HG03457 (cell line): ENCODE measurements around the gene MYBBP1A.

ENCODE experiments used
- ATAC-seq: cut with Tn5 transposase; IDR thresholded peaks from one replicate; pipeline ENCODE4 v1.9.1; 2021; ENCODE audit warnings: moderate number of reproducible peaks; ENCODE audit not compliant: unreplicated experiment

The MYBBP1A gene

DNA sequence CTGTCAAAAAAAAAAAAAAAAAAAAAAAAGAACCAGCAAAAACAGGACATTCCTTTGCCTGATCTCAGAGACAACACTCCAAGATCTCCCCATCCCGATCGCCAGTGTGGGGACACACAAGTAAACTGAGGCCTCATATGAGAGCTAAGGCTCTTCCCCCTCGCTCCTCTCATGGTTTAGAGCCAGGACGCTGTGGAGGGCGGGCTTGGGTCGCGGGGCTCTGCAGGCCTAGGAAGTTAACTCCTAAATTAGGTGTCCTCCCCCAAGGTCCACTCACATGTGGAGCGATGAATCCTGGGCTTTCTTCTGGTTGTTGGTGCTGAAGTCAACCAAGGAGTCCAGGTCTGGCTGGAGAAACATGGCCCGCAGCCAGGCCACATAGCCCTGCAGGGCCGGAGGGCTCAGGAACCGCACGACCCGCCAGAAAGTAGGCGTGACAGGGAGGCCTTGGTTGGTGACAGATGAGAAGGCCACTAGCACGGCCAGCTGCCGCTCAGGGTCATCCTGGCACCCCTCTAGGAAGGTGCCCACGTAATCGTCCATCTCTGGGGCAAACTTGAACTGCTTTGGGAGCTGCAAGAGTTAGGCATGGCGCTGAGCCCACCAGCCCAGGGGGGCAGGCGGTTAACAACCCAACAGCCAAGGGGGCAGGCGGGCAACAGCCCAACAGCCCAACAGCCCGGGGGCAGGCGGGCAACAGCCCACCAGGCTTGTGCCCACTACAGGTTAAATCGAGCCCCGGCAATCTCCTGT is 5.2 kb downstream of the MYBBP1A start:
- no peak for ATAC-seq

DNA sequence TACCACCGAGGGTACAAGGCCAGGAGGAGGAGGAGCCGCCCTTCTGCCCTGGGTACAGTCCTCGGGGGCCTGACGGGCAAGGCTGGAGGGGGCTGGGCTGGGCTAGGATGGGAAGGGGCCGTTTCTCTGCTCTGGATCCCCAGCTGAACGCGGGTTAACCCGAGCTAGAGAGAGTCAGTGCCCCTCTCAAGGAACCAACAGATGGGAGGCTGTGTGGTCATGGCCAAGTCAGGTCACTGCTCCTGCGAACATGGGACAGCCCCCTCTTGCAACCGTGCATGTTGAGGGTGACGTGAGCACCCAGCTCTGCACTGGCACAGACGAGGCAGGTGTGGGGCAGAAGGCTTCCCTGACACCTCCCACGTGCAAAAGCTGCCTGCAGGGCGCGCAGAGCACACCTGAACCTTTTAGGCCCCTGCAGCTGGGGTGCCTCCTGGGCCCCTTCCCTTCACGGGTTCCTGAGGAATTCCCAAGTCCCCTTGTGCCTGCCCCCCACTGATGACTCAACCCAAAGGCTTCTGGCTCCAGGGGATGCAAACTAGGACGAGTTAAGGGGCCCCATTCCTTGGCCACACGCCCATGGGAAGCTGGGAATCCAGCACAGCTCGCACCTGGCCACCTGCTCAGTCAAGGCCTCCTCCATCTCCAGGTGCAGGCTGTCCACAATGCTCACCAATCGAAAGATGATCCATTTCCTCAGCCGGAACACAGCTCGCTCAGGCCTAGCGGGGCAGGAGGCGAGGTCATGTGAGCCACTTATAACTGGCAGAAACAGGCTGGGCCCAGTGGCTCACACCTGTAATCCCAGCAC is 6.3 kb downstream of the MYBBP1A start:
- ATAC-seq, result no peak

- ATAC-seq, result no peak
These were observed 7.1 kb downstream of the MYBBP1A start for GRCh38 chr17:4548061-4548461.

DNA sequence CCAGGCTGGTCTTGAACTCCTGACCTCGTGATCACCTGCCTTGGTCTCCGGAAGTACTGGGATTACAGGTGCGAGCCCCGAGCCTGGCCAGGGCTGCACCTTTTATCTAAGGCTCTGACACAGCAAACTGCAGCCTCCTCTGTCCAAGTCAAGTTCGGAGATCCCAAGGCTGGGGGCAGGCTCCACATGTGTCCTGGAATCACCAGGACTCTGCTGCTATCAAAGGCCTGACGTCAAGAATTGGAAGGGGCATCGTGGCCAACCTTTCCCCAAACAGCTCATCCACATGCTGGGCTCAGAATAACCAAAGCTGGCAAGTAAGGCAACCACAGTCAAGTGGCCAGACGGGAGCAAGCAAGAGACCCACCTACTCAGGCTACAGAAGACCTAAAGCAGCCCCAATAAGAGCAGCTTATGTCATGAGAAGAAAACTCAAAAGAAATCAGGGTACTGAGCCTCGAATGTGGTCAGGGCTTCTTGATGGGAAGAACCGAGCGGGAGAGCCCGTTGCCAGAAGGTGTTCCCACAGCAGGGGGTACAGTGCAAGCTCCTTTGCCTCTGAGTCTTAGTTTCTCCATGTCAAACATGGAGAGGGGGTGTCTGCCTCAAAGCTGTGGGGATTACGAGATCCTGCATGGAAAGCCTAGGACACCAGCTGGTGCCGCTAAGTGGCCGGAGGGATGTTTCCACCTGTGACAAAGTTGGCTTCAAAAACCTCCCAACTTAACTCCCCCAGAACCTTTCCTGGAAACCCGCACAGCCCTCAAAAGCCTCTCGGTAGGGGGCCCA is 7.9 kb downstream of the MYBBP1A start:
- ATAC-seq, result no peak

DNA sequence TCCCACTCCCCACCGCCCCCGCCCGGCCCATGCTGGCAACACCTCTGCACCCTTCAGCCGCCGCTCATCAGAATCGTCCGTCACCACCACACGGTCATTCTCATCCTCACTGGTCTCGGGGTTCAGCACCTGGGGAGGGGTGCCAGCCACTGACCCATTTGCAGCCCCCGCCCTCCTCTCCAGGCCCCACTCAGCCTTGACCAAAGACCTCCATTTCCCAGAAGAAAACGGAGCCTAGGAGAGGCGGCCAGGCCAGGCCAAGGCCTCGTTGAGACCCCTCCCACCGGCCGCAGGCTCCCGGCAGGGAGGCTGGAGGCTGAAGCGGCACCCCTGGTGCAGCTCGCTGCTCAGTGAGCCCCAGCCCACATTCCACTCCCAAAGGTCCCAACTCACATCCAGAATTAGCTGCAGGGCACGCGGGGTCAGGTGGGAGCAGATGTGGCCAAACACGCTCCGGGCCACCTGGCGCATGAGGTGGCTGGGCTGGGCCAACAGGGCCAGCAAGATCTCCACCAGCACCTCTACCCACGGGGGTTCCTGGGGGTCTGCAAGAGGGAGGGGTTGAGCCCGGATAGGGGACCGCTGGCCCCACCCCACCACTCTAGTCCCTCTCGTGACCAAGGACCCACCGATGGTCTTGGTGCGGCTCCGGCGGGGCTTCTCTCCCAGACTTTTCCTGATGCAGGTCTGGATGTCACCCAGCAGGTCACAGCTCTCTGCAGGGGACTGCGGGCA is 9.8 kb downstream of the MYBBP1A start:
- no peak for ATAC-seq

DNA sequence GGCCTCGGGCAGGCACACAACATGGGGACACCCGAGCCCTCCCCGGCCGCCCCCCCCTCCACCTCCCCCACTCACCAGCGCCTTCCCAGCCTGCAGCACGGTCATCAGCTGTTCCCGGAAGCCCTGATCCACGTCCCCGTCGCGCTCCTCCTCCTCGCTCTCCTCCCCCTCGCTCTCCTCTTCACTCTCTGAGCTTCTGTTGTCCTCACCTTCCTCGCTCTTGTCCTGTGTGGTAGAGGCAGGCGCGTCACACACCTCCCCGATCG is 10.3 kb downstream of the MYBBP1A start:
- no peak for ATAC-seq

DNA sequence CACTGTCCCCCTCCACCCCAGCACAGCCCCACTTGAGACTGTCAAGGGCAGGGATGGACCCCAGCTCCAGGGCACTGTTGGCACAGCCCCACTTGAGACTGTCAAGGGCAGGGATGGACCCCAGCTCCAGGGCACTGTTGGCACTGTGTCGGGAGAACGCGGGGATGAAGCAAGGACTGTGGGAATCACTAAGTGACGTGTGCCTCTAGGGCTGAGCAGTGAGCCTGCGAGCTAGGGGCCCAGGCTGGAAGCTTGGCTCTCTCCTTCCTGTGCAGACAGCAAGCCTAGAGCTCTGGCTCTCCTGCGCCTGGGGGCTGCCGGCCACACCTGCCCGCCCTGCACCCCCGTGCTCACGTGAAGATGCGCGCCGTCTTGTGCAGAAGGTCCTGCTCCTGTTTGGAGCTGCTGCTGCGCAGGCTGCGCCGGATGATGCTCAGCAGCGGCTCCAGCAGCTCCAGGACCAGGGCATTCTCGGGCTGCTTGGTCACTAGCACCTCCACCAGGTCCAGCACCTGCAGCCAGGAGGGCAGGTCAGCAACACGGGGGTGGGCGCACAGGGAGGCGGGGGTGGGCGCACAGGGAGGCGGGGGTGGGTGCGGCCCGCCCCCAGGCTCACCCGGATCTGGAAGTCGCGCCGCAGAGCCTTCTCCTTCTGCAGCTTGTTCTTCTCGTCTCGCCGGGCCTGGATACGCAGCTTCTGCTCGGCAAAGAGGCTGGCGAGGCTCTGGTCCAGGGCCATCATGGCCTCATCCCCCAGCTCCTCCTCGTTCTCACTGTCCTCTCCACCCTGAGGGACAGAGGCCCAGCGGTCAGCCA is 10.8 kb downstream of the MYBBP1A start:
- ATAC-seq, result no peak

DNA sequence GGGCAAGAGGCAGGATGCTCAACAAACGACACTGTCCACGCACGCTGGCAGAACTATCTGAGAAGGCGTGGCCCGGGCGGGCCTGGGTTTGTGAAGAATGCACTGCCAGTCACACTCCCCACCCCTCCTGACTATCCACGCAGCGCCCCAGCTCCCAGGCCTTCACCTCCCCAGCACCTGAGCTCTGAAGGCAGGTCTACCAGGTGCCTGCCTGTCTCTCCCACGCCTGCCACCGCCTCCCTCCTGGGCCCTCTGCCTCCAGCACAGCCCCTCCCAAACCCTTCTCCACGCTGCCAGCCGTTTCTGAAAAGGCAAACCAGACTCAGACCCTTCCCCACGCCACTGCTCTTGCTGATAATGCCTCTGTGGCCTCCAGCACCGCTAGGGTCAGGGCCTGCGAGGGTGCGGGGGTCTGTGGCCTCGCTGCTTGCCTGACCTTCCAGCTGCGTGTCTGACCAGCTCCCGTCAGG is 11.6 kb downstream of the MYBBP1A start:
- no peak for ATAC-seq

DNA sequence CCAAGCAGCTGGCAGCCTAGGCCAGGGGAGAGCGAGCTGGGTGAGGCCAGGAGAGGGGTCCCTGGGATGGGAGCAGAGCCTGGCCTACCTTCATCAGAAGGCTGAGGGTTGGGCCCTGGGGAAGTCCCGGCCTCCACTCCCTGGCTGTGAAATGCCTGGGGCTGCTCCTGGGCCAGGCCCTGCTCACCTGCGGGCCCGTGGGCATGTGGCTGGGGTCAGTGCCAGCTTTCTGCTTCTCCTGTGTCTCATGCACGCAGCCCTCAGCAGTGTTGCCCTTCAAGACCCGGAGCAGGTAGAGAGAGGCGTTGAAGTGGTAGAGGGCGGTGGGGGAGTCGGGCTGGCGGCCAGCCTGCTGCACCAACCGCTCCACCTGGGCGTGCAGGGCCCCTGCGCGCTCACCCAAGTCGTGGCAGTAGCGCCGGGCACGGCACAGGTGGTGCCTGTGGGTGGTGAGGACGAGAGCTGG is 12.4 kb downstream of the MYBBP1A start:
- no peak for ATAC-seq

DNA sequence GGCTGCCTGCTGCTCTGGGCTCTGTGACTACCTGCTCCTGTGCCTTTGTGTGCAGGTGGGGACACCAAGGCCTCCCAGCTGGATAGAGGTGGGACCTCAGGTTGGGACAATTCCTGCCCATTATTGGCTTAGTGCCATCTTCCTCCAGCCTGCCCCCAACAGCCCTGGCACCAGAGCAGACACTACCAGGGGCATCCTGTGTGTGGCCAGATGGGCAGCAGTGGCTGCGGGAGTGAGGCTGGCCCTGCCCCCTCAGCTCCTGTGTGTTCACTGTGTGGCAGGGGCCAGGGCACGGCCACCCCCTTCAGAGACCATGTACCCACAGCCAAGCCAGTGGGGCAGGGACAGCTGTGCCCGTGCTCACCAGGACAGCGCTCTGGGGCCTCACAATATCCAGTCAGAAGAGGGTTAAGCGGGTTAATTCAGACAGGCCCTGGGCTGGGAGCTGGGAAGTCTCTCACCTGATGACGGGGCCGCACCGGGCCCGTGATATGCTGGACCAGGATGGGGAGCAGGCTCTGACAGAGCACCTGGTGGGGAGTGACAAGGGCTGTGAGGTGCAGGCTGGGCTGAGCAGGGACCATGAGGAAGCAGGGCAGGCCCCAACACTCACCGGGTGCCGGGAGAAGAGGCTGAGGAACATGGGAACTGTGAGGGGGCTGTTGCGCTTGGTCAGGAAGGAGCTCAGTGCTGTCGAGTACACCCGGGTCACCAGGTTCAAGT is 13.0 kb downstream of the MYBBP1A start:
- no peak for ATAC-seq

DNA sequence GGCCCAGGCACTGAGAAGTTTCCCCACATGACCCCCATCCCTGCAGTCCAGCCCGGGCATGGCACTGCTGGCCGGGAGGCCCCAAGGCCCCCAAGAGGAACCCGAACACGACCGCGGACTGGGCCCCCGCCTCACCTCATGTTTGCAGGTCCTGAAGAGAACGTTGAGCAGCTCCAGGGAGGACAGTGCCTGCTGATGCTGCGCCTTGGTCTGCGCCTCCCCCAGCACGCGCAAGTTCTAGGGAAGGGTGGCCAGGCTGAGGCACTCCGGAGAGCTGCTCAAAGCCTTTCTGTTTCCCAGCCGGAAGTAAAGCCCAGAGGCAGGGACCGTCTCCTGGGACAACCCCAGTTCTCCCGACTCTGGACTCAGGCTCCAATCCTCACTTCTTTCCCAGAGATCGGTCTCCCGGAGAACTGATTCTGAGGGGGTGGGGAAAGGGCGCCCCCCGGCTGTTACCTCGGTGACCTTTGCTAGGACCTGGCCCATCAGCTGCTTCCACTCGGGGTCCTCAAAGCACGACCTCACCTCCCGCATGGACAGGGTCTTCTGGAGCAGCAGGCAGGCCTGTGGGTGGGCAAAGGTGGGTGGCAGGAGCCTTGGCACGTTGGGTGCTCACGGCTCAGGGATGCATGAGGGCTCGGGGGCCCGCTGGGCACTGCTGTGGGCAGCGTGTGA is 13.7 kb downstream of the MYBBP1A start:
- ATAC-seq, result no peak

DNA sequence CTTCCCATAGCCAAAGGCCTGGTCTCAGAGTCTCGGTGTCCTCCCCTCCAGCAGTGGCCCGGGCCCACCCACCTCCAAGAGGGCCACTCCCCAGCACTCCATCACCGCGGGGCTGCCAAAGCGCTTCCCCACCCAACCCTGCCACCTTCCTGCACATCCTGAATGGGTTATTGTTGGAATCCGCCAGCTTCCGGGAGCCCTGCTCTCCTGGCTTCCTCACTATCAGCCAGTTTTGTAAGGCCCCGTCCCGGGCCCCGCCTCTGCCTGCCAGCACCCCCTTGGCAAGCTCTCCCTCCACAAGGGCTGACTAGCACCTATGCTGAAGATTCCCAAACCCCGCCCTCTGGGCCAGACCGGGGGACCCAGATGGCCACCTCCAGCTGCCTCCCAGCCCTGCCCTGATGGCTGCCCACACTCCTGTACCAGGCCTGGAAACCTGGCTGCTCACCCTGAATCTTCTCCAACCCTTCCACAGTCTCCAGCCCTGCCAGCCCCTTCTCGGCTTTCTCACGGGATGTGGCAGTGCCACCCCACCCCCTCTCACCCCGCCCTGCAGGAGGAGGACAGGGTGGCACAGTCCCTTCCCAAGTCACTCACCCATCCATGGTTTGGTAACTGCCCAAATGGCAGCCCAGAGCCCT is 14.4 kb downstream of the MYBBP1A start:
- no peak for ATAC-seq

DNA sequence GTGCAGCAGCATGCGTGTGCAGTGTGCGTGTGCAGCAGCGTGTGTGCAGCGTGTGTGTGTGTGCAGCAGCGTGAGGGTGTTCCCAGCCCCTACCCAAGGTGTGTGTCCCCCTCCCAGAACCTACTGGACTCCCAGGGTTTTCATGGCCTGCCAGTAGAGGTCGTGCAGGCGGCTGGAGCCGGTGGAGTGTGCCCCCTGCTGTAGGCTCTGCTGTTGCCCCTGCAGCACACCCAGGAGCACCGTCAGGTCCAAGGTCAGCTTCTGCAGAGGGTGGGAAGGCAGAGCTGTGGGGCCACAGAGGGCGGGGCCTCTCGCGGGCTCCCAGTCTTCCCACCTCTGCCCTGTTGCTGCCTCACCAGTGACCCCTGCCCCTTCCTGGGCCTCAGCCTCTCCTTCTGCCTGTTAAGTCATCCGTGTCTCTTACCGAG is 14.9 kb downstream of the MYBBP1A start:
- ATAC-seq, result no peak

DNA sequence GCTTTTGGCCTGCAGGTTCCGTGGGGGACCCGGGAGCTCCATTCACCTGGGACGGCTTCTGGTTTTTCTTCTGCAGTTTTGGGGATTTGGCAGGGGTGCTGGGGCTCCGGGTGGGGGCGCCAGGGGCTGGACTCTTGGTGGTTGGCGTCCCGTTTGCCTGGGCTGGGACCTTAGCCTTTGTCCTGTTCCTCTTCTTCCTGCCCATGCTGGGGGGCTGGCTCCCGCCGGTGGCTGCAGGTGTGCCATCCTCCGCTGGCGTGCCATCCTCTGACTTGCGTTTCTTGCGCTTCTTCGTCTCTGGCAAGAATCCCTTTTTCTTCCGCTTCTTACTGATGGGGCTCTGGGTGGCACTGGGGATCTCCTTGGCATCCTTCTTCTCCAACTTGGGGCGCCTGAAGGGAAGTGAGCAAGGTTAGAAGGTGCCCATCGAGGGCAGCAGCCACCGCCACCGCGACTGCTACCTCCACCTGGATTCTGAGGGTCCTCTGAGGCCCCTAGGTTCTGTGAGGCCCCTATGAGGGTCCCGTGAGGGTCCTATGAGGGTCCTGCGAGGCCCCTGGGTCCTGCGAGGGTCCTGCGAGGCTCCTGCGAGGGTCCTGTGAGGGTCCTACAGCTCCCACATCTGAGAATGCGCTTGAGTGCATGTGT is 15.5 kb downstream of the MYBBP1A start:
- no peak for ATAC-seq

GRCh38 chr17:4539025-4539424 is 16.2 kb downstream of the MYBBP1A start:
- no peak for ATAC-seq

DNA sequence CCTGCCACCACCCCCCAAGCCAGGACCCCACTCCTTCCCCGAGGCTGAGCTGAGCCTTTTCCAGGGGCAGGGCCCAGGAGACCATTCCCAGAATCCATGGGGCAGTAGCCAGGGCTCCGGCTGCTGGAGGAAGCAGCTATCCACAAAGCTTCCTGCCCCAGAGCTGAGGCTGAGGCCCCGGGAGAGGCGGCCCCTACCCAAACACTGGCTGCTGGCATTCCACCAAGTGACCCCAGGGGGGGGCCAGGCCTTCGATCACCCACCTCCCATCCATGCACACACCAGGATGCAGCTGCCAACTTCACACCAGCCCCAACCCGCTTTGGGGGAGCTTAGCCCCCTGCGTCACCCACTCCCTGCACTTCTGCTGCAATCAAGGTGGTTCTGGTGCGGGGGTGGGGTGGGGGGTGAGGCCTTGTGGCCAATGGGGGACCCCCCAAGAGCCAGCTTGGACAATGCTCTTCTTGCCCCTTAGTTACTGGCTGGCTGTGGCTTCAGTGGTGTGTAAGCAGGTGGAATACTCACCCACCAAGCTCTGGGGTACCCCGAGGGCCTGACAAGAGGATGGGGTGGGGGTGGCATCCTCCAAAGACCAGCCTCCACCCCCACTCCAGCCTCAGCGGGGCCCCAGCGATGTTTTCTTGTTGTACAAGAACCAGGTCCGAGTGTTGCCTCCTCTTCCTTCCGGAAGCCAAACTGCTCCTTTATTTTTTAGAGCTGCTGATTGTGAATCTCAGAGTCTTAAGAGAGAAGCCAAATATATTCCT is 16.8 kb downstream of the MYBBP1A start:
- ATAC-seq, result no peak
